OCI-LY7 (cell line): ENCODE measurements around the gene TBC1D19.

Experiments used
- CTCF ChIP-seq: fragments of 200-600 bp; sonication (generic); conservative IDR thresholded peaks from 2 replicates; pipeline ENCODE4 v1.5.1; 2014; ENCODE audit warnings: mild to moderate bottlenecking, antibody characterized with exemption, low read length, moderate library complexity, mixed read lengths
- EZH2phosphoT487 ChIP-seq: fragments of 200-600 bp; sonication (generic); IDR thresholded peaks from 2 replicates; pipeline ENCODE4 v1.6.1; 2018; ENCODE audit warnings: low read depth, borderline replicate concordance, mild to moderate bottlenecking, mixed run types, antibody characterized with exemption, low read length, moderate library complexity, mixed read lengths

- TF ChIP-seq CTCF: no peak
- no peak for TF ChIP-seq EZH2phosphoT487
Observed at GRCh38 chr4:26727844-26728243, 144.0 kb downstream of the TBC1D19 start.
